Gastrocnemius medialis (tissue), 4 donors: ENCODE measurements around the gene LAMA3. TPM values are rescaled to one million over a fixed set of nuclear protein-coding genes. Genes with fewer than 3 reads are reported as not detected.
A peak's percentile ranks its signal among the peaks of the same experiment; 100 is the strongest.

Experiments used
- ATAC-seq, 2 donors: fragments of 150-250 bp; one replicate each; pipeline ENCODE4 v1.9.1; 2016
- DNase-seq, 2 donors: peaks; one replicate each; pipeline ENCODE4 v3.0.0-alpha.2; 2019
- H3K27ac ChIP-seq, 4 donors: fragments of 200-600 bp; sonication (generic); 1 replicate in 1 of 4; 2 replicates in 3 of 4; pipeline ENCODE4 v1.5.1; 2016 to 2018; ENCODE audit warnings: mild to moderate bottlenecking in 2 of 4, moderate library complexity in 1 of 4
- H3K27me3 ChIP-seq, 3 donors: fragments of 200-600 bp; sonication (generic) in 2 of 3; 1 replicate in 1 of 3; 2 replicates in 2 of 3; pipeline versions ENCODE4 v1.5.1 to v1.6.0; 2016 to 2019; ENCODE audit warnings: mild to moderate bottlenecking in 1 of 3, moderate library complexity in 1 of 3
- H3K36me3 ChIP-seq, 2 donors: fragments of 200-600 bp; sonication (generic) in 1 of 2; one replicate each; pipeline ENCODE4 v1.5.1; 2017 to 2018
- H3K4me1 ChIP-seq, 2 donors: fragments of 200-600 bp; sonication (generic) in 1 of 2; one replicate each; pipeline ENCODE4 v1.5.1; 2016 to 2017; ENCODE audit warnings: mild to moderate bottlenecking in 2 of 2
- H3K4me3 ChIP-seq, 4 donors: fragments of 200-600 bp; sonication (generic) in 3 of 4; 1 replicate in 1 of 4; 2 replicates in 3 of 4; pipeline ENCODE4 v1.5.1; 2016 to 2019; ENCODE audit warnings: mild to moderate bottlenecking in 2 of 4
- H3K9me3 ChIP-seq, 3 donors: fragments of 200-600 bp; sonication (generic) in 2 of 3; 1 replicate in 1 of 3; 2 replicates in 2 of 3; pipeline ENCODE4 v1.5.1; 2016 to 2019
- POLR2A ChIP-seq, 2 donors: fragments of 450-650 bp; IDR thresholded peaks; one replicate each; pipeline ENCODE4 v1.6.1; 2017; ENCODE audit warnings: antibody characterized with exemption in 2 of 2, mild to moderate bottlenecking in 2 of 2, moderate library complexity in 2 of 2
- in situ Hi-C, 4 donors: fragments of 200-750 bp; cut with MboI; loops; one replicate each; pipeline versions ENCODE4 v1.15.0 to v1.8.0; 2017; ENCODE audit warnings: low sequenced_read_pairs in 4 of 4
- intact Hi-C: fragments of 100-400 bp; cut with DNase I; formaldehyde crosslinking; loops from one replicate; pipeline ENCODE4 v1.15.1; 2023; ENCODE audit warnings: low total_unique reads
- total RNA-seq, 4 donors: library from RNA; depleted of rRNA; stranded (reverse); fragments of >200 nt; gene quantifications; one replicate each; pipeline versions ENCODE4 v1.1.0 to v1.2.3, GENCODE V29; 2016
- TF ChIP-seq, protein P1 (sequence below), 5 experiments: fragments of 450-650 bp in 3 of 5; fragments of 200-600 bp in 2 of 5; sonication (generic) in 2 of 5; IDR thresholded peaks in 4 of 5; conservative IDR thresholded peaks in 1 of 5; 1 replicate in 4 of 5; 2 replicates in 1 of 5; pipeline ENCODE4 v1.5.1; 2016 to 2019; ENCODE audit warnings: antibody characterized with exemption in 5 of 5, mild to moderate bottlenecking in 3 of 5, moderate library complexity in 3 of 5

Gene LAMA3
- total RNA-seq, 4 donors from 2014 or later: 1.1 to 5.3 (median 2.1) TPM

DNA sequence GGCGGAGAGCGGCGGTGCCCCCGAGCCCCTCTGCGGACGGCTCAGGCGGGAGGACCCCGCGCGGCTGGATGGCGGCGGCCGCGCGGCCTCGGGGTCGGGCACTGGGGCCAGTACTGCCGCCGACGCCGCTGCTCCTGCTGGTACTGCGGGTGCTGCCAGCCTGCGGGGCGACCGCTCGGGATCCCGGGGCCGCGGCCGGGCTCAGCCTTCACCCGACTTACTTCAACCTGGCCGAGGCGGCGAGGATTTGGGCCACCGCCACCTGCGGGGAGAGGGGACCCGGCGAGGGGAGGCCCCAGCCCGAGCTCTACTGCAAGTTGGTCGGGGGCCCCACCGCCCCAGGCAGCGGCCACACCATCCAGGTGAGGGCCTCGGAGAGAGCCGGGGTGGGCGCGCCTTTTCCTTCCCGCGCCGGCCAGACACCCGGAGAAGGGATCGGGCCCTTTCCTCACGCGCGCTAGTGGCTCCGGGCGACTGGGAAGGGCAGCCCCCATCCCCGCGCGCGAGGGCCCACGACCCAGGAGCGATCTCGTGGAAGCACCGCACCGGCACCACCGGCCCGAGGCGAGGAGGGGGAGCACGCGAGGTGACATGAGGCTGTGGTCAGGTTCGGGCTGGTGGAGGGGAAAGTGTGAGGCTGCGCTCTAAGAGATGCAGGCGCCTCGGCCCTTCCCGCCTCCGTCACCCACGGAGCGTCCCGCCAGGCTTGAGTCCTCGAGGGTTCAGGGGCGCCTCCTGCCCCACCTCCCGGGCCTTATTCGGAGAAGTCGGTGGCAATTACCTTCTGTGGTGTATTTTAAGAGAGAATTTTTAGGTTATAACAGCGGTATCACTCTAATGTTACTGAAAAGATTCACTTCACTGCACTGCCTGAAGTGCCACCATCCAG lies 607 bp downstream of the LAMA3 start:
- Histone ChIP-seq H3K36me3 (no peaks in the 10 kb centered on the region), H3K4me3 (peak overlapping the region; percentile 44 to 67 (median 60)), H3K9me3 (no peaks in the 10 kb centered on the region), H3K4me1 (peaks cover 0 to 4% of the 10 kb centered on the region in 2 donors), H3K27ac (peak overlapping the region in 1 of 4 donors; percentile 44), H3K27me3 (peaks cover 24 to 26% (median 25%) of the 10 kb centered on the region in 3 donors)
- ATAC-seq: peak; percentile 36 to 39
- in situ Hi-C loops (no loop called here), intact Hi-C loops (no loop called here)
- TF ChIP-seq, protein P1, sequence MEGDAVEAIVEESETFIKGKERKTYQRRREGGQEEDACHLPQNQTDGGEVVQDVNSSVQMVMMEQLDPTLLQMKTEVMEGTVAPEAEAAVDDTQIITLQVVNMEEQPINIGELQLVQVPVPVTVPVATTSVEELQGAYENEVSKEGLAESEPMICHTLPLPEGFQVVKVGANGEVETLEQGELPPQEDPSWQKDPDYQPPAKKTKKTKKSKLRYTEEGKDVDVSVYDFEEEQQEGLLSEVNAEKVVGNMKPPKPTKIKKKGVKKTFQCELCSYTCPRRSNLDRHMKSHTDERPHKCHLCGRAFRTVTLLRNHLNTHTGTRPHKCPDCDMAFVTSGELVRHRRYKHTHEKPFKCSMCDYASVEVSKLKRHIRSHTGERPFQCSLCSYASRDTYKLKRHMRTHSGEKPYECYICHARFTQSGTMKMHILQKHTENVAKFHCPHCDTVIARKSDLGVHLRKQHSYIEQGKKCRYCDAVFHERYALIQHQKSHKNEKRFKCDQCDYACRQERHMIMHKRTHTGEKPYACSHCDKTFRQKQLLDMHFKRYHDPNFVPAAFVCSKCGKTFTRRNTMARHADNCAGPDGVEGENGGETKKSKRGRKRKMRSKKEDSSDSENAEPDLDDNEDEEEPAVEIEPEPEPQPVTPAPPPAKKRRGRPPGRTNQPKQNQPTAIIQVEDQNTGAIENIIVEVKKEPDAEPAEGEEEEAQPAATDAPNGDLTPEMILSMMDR (IDR thresholded peaks at IDR 0.05 in 4 of 5, conservative IDR thresholded peaks at IDR 0.05 in 1 of 5): no peak
- no peak for TF ChIP-seq POLR2A (IDR thresholded peaks at IDR 0.05)
- no peak for DNase-seq

DNA sequence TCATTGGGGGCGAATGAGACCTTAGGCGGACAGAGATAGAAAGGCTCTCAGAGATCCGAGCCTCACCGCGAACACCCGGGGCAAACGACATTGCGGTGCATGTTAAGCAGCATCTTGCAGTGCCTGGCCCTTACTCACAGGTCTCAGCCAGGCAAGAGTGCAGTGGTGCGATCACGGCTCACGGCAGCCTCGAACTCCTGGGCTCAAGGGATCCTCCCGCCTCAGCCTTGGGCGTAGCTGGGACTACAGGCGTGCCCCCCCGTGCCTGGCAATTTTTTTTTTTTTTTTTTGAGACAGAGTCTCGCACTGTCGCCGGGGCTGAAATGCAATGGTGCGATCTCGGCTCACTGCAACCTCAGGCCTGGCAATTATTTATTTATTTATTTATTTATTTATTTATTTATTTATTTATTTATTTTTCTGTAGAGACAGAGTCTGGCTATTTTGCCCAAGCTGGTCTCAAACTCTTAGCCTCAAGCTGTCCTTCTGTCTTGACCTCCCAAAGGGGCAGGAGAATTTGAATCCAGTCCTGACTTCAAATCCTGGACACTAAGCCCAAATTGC lies 1.3 kb downstream of the LAMA3 start:
- Histone ChIP-seq H3K27ac (no peak overlapping the region), H3K27me3 (peaks cover 24 to 26% (median 25%) of the 10 kb centered on the region in 3 donors), H3K4me3 (peak overlapping the region; percentile 44 to 67 (median 60)), H3K4me1 (peaks cover 0 to 4% of the 10 kb centered on the region in 2 donors), H3K9me3 (no peaks in the 10 kb centered on the region), H3K36me3 (no peaks in the 10 kb centered on the region)
- ATAC-seq: no peak
- TF ChIP-seq, protein P1 (IDR thresholded peaks at IDR 0.05 in 4 of 5, conservative IDR thresholded peaks at IDR 0.05 in 1 of 5): no peak
- no peak for TF ChIP-seq POLR2A (IDR thresholded peaks at IDR 0.05)
- intact Hi-C loops: no loop called here
- DNase-seq: no peak
- in situ Hi-C loops: no loop called here

DNA sequence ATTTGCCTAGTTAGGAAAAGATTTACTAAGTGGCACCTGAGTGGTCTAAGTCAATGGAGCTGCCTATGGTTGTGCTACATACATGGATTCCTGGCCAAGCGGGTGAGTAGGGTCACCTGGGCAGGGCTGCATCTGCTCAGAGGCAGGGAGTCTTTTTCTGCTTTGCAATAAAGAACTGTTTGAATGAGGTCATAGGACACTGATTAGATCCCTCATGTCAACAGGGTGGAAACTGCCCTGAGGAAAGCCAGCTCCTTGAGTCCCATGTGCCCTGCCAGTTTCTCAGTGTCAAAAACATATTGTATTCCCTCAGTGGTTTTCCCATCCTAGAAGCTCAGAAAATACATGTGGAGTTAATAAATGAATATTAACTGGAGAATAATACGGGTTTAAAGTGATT lies 4.6 kb downstream of the LAMA3 start:
- no peak overlapping the region for H3K4me3 ChIP-seq
- H3K27me3 ChIP-seq: peaks cover 14 to 18% (median 15%) of the 10 kb centered on the region in 3 donors
- H3K36me3 ChIP-seq: no peaks in the 10 kb centered on the region
- intact Hi-C loops (no loop called here), in situ Hi-C loops (no loop called here)
- TF ChIP-seq, protein P1 (IDR thresholded peaks at IDR 0.05 in 4 of 5, conservative IDR thresholded peaks at IDR 0.05 in 1 of 5): no peak
- no peak for TF ChIP-seq POLR2A (IDR thresholded peaks at IDR 0.05)
- no peak for ATAC-seq
- DNase-seq: no peak
- H3K9me3 ChIP-seq: no peaks in the 10 kb centered on the region
- H3K27ac ChIP-seq: no peak overlapping the region
- H3K4me1 ChIP-seq: peaks cover 0 to 4% of the 10 kb centered on the region in 2 donors

DNA sequence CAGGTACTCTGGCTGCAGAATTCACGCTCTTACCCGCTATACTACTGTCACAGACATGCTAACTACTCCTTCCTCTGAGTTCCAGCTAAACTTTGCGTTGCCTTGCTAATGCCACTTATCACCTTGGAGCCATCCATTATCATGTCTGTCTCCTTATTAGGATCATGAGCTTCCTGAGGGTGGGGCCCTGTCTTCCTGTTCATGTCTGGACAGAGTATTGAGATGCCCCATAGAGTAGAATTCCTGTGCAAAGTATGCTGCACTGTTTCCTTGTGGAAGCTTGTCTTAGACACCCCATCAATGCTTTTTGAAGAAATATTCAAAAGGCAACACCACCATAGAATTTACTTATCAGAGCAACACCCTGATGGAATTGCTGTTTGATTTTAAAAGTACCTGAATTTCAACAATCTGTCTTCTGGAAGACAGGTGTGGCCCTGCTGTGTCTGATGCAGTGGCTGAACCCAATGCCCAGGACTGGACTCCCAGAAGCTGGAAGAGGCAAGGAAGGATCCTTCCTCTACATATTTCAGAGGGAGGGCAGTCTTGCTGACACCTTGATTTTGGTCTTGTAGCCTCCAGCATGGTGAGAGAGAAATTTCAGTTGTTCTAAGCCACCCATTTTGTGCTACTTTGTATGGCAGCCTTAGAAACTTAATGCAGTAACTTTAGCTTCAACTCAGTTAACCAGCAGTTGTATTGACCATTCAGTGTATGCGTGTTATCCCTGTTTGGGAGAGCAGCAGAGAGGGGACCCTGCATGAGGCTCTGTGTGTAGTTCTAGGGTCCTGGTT lies 5.6 kb downstream of the LAMA3 start:
- no peaks in the 10 kb centered on the region for H3K36me3 ChIP-seq
- no peak for TF ChIP-seq POLR2A (IDR thresholded peaks at IDR 0.05)
- TF ChIP-seq, protein P1 (IDR thresholded peaks at IDR 0.05 in 4 of 5, conservative IDR thresholded peaks at IDR 0.05 in 1 of 5): no peak
- DNase-seq (no peak), ATAC-seq (no peak)
- H3K27me3 ChIP-seq: peaks cover 4 to 15% (median 8%) of the 10 kb centered on the region in 3 donors
- no peak overlapping the region for H3K4me3 ChIP-seq
- in situ Hi-C loops: no loop called here
- H3K27ac ChIP-seq: no peak overlapping the region
- no peaks in the 10 kb centered on the region for H3K9me3 ChIP-seq
- intact Hi-C loops: no loop called here
- H3K4me1 ChIP-seq: no peaks in the 10 kb centered on the region
